Smooth muscle cell (in vitro differentiated cells): ENCODE measurements around the gene TESK1. TPM values are rescaled to one million over a fixed set of nuclear protein-coding genes. Genes with fewer than 3 reads are reported as not detected.

Experiments
- DNase-seq: peaks from one replicate; lab custom pipeline; 2025; ENCODE audit not compliant: unreplicated experiment; lab: John Stamatoyannopoulos, UW
- H2AFZ ChIP-seq: fragments of 200-600 bp; sonication (generic); 2 replicates; pipeline ENCODE4 v1.6.0; 2016; ENCODE audit warnings: antibody characterized with exemption, low read depth, mild to moderate bottlenecking
- H3F3A ChIP-seq: fragments of 200-600 bp; sonication (generic); 2 replicates; pipeline ENCODE4 v1.6.0; 2017; ENCODE audit warnings: antibody characterized with exemption, low read depth
- H3K27ac ChIP-seq: fragments of 200-600 bp; sonication (generic); 2 replicates; pipeline ENCODE4 v1.5.1; 2016; ENCODE audit warnings: low read depth, mild to moderate bottlenecking
- H3K27me3 ChIP-seq: fragments of 200-600 bp; sonication (generic); 2 replicates; pipeline ENCODE4 v1.6.1; 2016; ENCODE audit warnings: low read depth, mild to moderate bottlenecking
- H3K36me3 ChIP-seq: fragments of 200-600 bp; sonication (generic); 2 replicates; pipeline ENCODE4 v1.5.1; 2016; ENCODE audit warnings: low read depth
- H3K4me1 ChIP-seq: fragments of 200-600 bp; sonication (generic); 2 replicates; pipeline ENCODE4 v1.5.1; 2016; ENCODE audit warnings: low read depth
- H3K4me2 ChIP-seq: fragments of 200-600 bp; sonication (generic); 2 replicates; pipeline ENCODE4 v1.6.0; 2016; ENCODE audit warnings: mild to moderate bottlenecking
- H3K4me3 ChIP-seq: fragments of 200-600 bp; sonication (generic); 2 replicates; pipeline ENCODE4 v1.5.1; 2016; ENCODE audit warnings: mild to moderate bottlenecking
- H3K79me2 ChIP-seq: fragments of 200-600 bp; sonication (generic); 2 replicates; pipeline ENCODE4 v1.6.0; 2016; ENCODE audit warnings: low read depth, mild to moderate bottlenecking
- H3K9ac ChIP-seq: fragments of 200-600 bp; sonication (generic); 2 replicates; pipeline ENCODE4 v1.6.0; 2016; ENCODE audit warnings: low read depth
- H3K9me3 ChIP-seq: fragments of 200-600 bp; sonication (generic); replicated peaks from 2 replicates; pipeline ENCODE4 v1.5.1; 2016; ENCODE audit warnings: low read depth
- H4K20me1 ChIP-seq: fragments of 200-600 bp; sonication (generic); 2 replicates; pipeline ENCODE4 v1.6.0; 2016; ENCODE audit warnings: low read depth
- WGBS: methylation state at CpG from one replicate; pipeline ENCODE4 v1.1.7; 2016; ENCODE audit warnings: low lambda C conversion rate; 5-methylcytosine and 5-hydroxymethylcytosine counted together
- polyA plus RNA-seq: library from polyadenylated mRNA; unstranded; fragments of >200 nt; fragmentation: Nextera tagmentation; extraction: Ambion mirVana; gene quantifications from 2 replicates; pipeline ENCODE4 v1.2.1, GENCODE V29; 2016
- total RNA-seq: library from RNA; depleted of rRNA; stranded (reverse); fragments of >200 nt; gene quantifications from 2 replicates; pipeline ENCODE4 v1.2.3, GENCODE V29; 2014
- TF ChIP-seq, protein P1 (sequence below): fragments of 200-600 bp; sonication (generic); IDR thresholded peaks from 2 replicates; pipeline ENCODE4 v1.5.1; 2017; ENCODE audit warnings: borderline replicate concordance, mild to moderate bottlenecking, antibody characterized with exemption; ENCODE audit not compliant: insufficient read depth, poor library complexity, severe bottlenecking

Gene TESK1
- total and polyA plus RNA-seq, 2 experiments from 2014 or later = 14.2 to 19.4 TPM

DNA sequence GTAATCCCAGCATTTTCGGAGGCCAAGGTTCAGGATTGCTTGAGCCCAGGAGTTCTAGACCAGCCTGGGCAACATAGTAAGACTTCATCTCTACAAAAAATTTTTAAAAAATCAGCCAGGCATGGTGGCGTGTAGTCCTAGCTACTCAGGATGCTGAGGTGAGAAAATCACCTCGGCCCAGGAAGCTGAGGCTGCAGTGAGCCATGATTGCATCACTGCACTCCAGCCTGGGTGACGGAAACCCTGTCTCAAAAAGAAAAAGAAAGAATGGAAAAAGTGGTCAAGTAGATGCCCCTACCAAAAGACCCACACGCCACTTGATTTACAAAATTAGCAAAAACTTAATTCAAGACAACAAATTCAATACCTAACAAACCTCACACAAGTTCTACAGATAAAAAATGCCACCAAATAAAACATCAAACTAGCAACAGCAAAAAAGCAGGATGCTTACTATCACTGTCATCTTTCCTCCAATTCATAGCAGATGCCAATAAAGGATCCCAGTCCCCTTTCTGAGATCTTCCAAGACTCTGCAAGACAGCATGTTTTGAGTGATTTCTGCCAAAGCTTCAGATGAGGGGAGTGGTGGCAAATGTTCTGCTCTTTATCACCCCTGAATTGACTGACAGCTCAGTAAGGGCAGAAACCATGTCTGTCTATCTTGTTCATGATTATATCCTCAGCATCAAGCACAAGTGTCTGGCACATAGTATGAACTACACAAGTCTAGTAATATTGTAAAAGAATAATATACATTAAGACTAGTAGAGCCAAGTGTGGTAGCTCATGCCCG, 34.2 kb upstream of the TESK1 start:
- Histone ChIP-seq H3F3A (no peaks in the 10 kb centered on the region), H3K4me3 (no peak overlapping the region), H3K79me2 (no peaks in the 10 kb centered on the region), H3K27me3 (no peaks in the 10 kb centered on the region), H3K4me1 (no peaks in the 10 kb centered on the region), H2AFZ (no peak overlapping the region), H4K20me1 (no peaks in the 10 kb centered on the region), H3K9me3 (no peaks in the 10 kb centered on the region), H3K4me2 (no peak overlapping the region), H3K27ac (no peak overlapping the region), H3K9ac (no peak overlapping the region), H3K36me3 (no peaks in the 10 kb centered on the region)
- DNase-seq = no peak
- TF ChIP-seq, protein P1, sequence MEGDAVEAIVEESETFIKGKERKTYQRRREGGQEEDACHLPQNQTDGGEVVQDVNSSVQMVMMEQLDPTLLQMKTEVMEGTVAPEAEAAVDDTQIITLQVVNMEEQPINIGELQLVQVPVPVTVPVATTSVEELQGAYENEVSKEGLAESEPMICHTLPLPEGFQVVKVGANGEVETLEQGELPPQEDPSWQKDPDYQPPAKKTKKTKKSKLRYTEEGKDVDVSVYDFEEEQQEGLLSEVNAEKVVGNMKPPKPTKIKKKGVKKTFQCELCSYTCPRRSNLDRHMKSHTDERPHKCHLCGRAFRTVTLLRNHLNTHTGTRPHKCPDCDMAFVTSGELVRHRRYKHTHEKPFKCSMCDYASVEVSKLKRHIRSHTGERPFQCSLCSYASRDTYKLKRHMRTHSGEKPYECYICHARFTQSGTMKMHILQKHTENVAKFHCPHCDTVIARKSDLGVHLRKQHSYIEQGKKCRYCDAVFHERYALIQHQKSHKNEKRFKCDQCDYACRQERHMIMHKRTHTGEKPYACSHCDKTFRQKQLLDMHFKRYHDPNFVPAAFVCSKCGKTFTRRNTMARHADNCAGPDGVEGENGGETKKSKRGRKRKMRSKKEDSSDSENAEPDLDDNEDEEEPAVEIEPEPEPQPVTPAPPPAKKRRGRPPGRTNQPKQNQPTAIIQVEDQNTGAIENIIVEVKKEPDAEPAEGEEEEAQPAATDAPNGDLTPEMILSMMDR = no peak
- 85% methylated on average over 6 of the region's 6 CpGs for WGBS

DNA sequence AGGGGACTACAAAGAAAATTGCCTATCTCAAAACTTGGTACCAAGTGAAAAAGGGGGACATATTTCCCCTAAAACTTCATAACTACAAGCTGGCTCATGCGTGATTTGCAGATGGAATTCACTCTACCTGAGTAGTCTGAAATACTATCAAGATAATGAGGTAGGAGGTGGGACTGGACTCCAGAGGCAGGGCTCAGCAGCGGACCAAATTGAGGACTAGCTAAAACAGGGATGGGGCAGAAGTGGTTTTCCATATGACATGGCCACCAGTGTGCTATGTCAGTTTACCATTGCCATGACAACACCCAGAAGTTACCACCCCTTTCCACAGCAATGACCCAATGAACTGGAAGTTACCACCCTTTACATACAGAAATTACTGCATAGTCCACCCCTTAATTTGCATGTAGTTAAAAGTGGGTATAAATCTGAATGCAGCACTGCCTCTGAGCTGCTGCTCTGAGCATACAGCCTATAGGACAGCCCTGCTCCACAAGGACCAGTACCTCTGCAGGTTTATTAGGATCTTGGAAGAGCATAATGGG, 30.4 kb upstream of the TESK1 start:
- Histone ChIP-seq H3K79me2 (no peaks in the 10 kb centered on the region), H2AFZ (no peak overlapping the region)
- 95% methylated on average over 2 of the region's 2 CpGs for WGBS

DNA sequence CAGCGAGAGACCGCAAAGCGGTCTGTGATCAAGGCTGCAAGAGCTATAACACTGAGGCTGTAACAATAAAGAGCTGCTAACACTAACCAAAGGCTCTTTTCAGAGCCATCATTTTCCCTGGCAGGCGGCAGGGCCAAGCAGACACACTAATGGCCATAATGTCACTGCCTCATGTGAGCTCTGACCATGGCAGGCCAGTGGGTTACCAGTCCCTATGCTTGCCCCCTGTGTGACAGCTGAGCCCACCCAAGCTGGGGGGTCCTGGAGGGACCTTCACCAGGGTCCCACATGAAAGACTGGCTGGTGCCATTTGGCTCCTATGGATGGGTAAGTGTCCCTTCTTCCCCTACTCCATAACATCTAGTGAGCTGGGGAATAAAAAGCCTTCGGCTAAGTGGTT, 29.6 kb upstream of the TESK1 start:
- 98% methylated on average over 5 of the region's 5 CpGs for whole genome bisulfite sequencing
- no peak overlapping the region for H3K27ac ChIP-seq
- no peak overlapping the region for H2AFZ ChIP-seq
- no peak overlapping the region for H3K4me3 ChIP-seq
- H3K79me2 ChIP-seq = no peaks in the 10 kb centered on the region
- H3K9me3 ChIP-seq = no peaks in the 10 kb centered on the region
- H4K20me1 ChIP-seq = no peaks in the 10 kb centered on the region
- no peak overlapping the region for H3K4me2 ChIP-seq
- TF ChIP-seq, protein P1 = no peak
- no peaks in the 10 kb centered on the region for H3F3A ChIP-seq
- H3K9ac ChIP-seq = no peak overlapping the region
- no peaks in the 10 kb centered on the region for H3K27me3 ChIP-seq
- no peaks in the 10 kb centered on the region for H3K4me1 ChIP-seq
- no peaks in the 10 kb centered on the region for H3K36me3 ChIP-seq
- DNase-seq = no peak

More for the DNA sequence above, 30.4 kb upstream of the TESK1 start:
- no peak for DNase-seq
- H3K4me1 ChIP-seq = no peaks in the 10 kb centered on the region
- H3K27ac ChIP-seq = no peak overlapping the region
- no peaks in the 10 kb centered on the region for H3K9me3 ChIP-seq
- no peaks in the 10 kb centered on the region for H3F3A ChIP-seq
- H3K4me2 ChIP-seq = no peak overlapping the region
- no peak overlapping the region for H3K9ac ChIP-seq
- H4K20me1 ChIP-seq = no peaks in the 10 kb centered on the region
- H3K27me3 ChIP-seq = no peaks in the 10 kb centered on the region
- TF ChIP-seq, protein P1 = no peak
- no peak overlapping the region for H3K4me3 ChIP-seq
- H3K36me3 ChIP-seq = no peaks in the 10 kb centered on the region
